NCI-H2107 treated with DMSO at 0.1 percent for 48 hours (cell line): ENCODE measurements around the gene EML1.

Source experiments
- DNase-seq: peaks from one replicate; lab custom pipeline; 2025; ENCODE audit not compliant: unreplicated experiment; lab: John Stamatoyannopoulos, UW

EML1 gene

DNA sequence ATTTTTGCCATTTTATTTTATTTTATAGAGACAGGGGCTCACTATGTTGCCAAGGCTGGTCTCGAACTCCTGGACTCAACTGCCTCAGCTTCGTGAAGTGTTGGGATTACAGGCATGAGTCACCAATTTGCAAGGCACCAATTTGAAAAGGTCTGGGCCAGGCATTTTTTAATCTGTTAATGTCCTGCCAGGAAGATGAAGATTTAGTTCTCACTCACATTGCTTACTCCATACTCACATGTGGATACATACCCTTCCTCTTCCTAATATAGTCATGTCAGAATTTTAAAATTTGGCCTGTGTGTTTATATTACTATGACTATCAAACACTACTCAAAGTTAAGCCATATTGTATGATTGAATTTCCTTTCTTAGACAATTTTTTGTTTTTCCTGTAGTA is 15.3 kb upstream of the EML1 start:
- no peak for DNase-seq

GRCh38 chr14:99779751-99780150 is 13.5 kb upstream of the EML1 start:
- no peak for DNase-seq

DNA sequence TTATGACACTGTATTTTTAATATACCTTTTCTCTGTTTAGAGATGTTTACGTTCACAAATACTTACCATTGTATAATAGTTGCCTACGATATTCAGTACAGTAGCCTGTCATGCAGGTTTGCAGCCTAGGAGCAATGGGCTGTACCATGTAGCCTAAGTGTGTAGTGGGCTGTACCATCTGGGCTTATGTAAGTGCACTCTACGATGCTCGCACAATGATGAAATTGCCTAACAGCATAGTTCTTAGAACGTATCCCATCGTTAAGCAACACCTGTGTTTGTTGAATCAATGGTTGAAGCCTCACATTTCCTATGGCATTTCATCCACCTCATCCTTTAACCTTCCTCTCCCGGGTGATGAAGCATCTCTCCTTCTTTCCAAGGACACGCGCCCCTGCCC is 12.5 kb upstream of the EML1 start:
- DNase-seq: no peak

DNA sequence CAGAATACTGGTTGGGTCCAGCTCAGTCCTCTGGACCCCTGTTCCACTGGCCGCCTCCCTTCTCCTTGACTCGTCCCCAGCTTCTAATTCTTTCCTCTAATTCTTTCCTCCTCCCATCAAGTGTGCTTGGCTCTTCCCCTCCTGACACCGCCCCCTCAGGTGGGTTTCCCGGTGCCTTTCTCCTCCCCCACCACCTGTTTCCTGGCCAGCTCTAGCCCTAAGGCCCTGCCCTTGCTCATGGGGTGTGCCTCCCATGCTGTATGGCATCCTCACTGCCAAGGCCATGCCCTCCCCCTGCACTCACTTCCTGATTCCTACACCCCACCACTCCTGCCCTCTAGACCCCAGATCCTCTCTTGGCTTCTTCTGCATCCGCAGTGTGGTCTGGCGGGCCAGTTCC is 12.1 kb upstream of the EML1 start:
- no peak for DNase-seq

DNA sequence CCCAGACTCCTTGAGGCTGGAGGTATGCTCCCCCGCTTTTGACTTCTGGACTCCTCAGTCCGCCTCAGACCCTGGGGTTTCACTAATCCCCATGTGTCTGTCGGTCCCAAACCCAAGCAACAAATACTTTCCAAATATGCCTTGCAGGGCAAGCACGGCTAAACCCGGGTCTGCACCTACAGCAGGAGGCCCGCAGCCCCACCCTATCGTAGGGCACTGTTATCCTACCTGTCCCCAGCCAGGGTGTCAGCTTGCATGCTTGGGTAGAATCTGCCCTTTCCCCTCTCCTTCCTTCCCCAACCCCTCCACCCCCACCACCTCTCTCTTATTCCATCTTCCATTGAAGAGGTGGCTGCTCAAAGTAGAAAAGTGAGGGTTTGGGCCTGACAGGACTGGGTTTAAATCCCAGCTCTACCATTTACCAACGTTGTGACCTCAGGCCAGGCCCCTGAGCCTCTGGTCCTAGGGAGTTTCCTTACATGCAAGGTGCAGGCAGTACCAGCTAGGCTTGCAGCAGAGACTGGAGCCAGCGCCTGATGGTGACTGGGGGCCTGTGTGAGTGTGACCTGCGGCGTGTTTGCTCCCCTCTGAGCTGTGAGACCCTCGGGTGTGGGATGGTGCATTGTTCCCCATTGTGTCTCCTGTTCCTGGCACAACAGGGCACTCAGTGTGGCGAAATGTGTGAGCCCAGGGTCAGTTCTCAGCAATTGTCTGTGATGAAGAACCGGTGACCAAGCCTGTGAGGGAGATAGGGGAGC is 11.2 kb upstream of the EML1 start:
- no peak for DNase-seq

- no peak for DNase-seq
Observed at GRCh38 chr14:99784508-99784907, 8.7 kb upstream of the EML1 start.

- no peak for DNase-seq
Observed at GRCh38 chr14:99785426-99785825, 7.8 kb upstream of the EML1 start.

GRCh38 chr14:99786511-99786989 is 6.7 kb upstream of the EML1 start:
- no peak for DNase-seq

DNA sequence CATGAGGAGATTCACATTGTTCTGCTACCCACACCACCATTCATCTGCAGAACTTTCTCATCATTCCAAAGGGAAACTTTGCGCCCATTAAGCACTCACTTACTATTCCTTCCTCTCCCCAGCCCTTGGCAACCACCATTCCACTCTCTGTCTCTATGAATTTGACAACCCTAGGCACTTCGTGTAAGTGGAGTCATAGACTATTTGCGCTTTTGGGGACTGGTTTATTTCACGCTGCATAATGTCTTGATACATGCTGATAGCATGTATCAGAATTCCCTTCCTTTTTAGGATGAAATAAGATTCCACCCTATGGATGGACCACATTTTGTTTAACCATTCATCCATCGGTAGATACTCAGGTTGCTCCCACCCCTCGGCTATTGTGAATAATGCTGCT is 4.5 kb upstream of the EML1 start:
- DNase-seq: no peak

GRCh38 chr14:99789581-99789980 is 3.6 kb upstream of the EML1 start:
- no peak for DNase-seq

GRCh38 chr14:99790201-99790977 is 2.8 kb upstream of the EML1 start:
- DNase-seq: no peak

GRCh38 chr14:99790978-99791376 is 2.2 kb upstream of the EML1 start:
- no peak for DNase-seq

DNA sequence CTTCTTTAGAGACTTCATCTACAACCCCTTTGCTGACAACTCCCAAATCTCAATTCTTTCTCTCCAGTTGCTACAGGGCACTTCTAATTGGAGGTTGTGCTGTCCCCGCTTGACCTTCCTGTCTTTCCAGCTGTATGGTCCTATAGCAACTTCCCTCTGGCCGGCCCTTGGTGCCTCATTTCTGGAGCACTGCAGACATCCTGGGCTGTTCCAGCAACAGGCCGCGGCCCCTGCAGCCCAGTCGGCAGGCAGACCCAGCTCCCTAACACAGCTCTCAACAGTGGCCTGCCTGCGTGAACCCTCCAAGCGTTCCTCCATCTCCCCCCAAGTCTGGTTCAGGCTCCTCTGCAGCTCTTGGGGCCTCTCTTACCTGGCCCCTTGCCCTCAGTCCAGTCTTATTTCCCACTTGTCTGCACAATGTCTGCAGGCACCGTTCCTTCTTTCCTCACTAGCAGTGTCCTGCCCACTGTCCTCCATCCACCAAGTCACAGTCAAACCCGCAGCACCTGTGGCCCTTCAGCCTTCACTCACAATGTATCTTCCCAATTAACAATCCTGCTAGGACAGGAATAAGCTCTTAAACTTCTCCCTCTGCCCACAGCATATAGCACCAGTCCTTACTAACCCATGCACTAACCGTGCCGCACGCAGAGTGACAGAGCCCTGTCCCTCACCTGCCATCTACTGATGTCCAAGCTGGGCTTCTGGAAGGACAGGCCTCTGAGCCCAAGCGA is 1.6 kb upstream of the EML1 start:
- no peak for DNase-seq

GRCh38 chr14:99792210-99792535 is 1.0 kb upstream of the EML1 start:
- DNase-seq: no peak

- no peak for DNase-seq
Observed at GRCh38 chr14:99792551-99793212, 531 bp upstream of the EML1 start.

- no peak for DNase-seq
Observed at GRCh38 chr14:99794151-99794780, 1.1 kb downstream of the EML1 start.

DNA sequence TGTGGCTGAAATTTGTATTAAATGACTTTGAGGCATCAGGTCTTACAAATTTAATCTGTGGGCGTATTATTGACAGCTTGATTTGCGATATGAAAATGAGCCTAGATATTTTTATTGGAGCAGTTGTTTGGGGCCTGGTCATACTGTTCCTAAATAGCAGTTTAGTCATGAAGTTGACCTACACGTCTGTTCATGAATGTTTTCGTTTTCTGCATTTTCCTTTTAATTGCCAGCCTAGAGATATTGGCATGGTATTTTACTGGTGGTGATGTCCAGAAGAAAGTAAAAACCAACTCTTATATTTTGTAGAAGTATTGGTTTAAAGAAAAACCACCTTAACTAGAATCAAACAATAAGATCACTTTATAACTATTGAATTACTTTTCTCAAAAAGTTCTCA is 1.8 kb downstream of the EML1 start:
- no peak for DNase-seq

DNA sequence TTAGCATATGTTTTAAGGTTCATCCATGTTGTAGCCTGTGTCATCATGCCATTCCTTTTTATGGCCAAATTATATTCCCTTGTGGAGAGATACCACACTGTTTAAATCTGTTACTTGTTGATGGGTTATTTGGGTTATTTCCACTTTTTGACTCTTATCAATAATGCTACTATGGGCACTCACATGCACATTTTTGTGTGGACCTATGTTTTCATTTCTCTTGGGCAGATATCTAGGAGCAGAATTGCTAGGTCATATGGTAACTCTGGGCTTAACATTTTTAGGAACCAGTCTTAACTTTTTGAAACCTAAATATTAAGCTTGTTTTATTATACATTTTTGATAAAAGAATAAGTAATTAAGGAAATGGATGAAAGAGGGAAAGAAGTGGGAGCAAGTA is 4.0 kb downstream of the EML1 start:
- no peak for DNase-seq

- DNase-seq: no peak
Observed at GRCh38 chr14:99800781-99801180, 7.6 kb downstream of the EML1 start.

DNA sequence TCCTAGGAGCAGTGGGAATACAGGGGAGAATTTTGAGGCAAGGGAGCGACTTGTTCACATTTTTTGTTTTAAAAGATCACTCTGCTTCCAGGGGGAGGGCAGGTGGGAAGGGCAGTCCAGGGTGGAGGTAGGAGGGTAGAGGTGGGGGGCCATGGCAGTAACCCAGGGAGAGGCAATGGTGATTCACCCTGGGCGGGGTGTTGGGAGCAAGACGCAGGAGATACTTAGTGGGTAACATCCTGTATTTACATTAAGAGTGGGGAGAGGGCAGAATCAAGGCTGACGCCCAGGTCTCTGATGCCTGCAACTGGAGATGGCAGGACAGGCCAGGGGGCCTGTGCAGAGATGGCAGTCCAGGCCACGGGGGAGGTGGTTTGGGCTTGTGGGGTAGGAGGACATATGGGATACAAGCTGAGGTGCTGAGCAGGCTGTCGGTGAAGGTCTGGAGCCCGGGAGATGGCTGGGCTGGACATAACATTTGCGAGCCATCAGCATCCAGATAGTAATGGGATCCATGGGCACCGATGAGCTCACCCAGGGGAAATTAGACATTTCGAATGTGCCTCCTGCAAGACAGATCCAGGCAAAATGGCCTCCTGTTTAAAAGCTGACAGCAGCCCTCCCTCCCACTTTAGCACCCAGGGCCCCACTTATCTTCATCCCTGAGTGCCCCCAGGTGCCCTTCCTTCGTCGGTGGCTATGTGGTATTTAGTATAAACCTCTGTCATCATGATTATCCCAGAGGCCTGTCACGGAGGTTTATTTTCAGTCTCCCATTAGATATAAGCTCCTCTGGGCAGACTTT is 9.3 kb downstream of the EML1 start:
- no peak for DNase-seq
